A673 (cell line): ENCODE data around the gene SARNP. TPM values are rescaled to one million over a fixed set of nuclear protein-coding genes. Genes with fewer than 3 reads are reported as not detected.

Experiments
- BruUV-seq: library from RNA; stranded (reverse); fragments of 400-500 nt; replicated peaks from 2 replicates; lab custom pipeline; 2021; lab: Mats Ljungman, UMichigan
- CTCF ChIA-PET: fragments of 300-600 bp; sonication (Branson Sonifier 250); formaldehyde crosslinking; loops from one replicate; lab custom pipeline; 2022; ENCODE audit warnings: antibody characterized with exemption; lab: Charles Lee
- POLR2A ChIA-PET: fragments of 300-600 bp; sonication (Branson Sonifier 250); formaldehyde crosslinking; loops from one replicate; lab custom pipeline; 2022; ENCODE audit warnings: antibody characterized with exemption; ENCODE audit not compliant: low non-redundant PET; lab: Charles Lee
- DNase-seq: peaks from one replicate; pipeline ENCODE4 v3.0.0-alpha.2; 2015; ENCODE audit warnings: low spot score
- H3K27ac ChIP-seq: fragments of 200-600 bp; sonication (generic); 2 replicates; pipeline ENCODE4 v1.5.1; 2016; ENCODE audit warnings: mixed run types, low read depth, mild to moderate bottlenecking, mixed read lengths, antibody characterized with exemption, low read length; ENCODE audit not compliant: poor library complexity, severe bottlenecking
- H3K27me3 ChIP-seq: fragments of 200-600 bp; sonication (generic); replicated peaks from 2 replicates; pipeline ENCODE4 v1.6.1; 2017; ENCODE audit warnings: mixed run types, low read depth, mild to moderate bottlenecking, mixed read lengths, antibody characterized with exemption, low read length; ENCODE audit not compliant: insufficient read depth, poor library complexity
- H3K36me3 ChIP-seq: fragments of 200-600 bp; sonication (generic); 2 replicates; pipeline ENCODE4 v1.6.1; 2016; ENCODE audit warnings: mixed run types, mild to moderate bottlenecking, mixed read lengths, antibody characterized with exemption, low read length; ENCODE audit not compliant: insufficient read depth, poor library complexity, severe bottlenecking
- H3K4me1 ChIP-seq: fragments of 200-600 bp; sonication (generic); 2 replicates; pipeline ENCODE4 v1.6.1; 2017; ENCODE audit warnings: mixed run types, mild to moderate bottlenecking, mixed read lengths, antibody characterized with exemption, low read length; ENCODE audit not compliant: insufficient read depth, poor library complexity, severe bottlenecking
- H3K4me3 ChIP-seq: fragments of 200-600 bp; sonication (generic); 2 replicates; pipeline ENCODE4 v1.5.1; 2016; ENCODE audit warnings: low read depth, mixed run types, mild to moderate bottlenecking, mixed read lengths, low read length; ENCODE audit not compliant: poor library complexity, severe bottlenecking
- H3K9me3 ChIP-seq: fragments of 200-600 bp; sonication (generic); 2 replicates; pipeline ENCODE4 v1.6.1; 2016; ENCODE audit warnings: mixed run types, low read depth, mild to moderate bottlenecking, mixed read lengths, antibody characterized with exemption, low read length; ENCODE audit not compliant: poor library complexity, severe bottlenecking
- CTCF ChIP-seq: fragments of 300-800, 200-600 bp; sonication (generic); conservative IDR thresholded peaks from 2 replicates; pipeline ENCODE4 v1.5.1; 2017; ENCODE audit warnings: low read depth, mild to moderate bottlenecking, antibody characterized with exemption, low read length, moderate library complexity, mixed read lengths
- EZH2 ChIP-seq: fragments of 200-600 bp; sonication (generic); IDR thresholded peaks from 2 replicates; pipeline ENCODE4 v1.6.1; 2017; ENCODE audit warnings: borderline replicate concordance, low read depth, mild to moderate bottlenecking, mixed read lengths, antibody characterized with exemption, low read length; ENCODE audit not compliant: poor library complexity, severe bottlenecking
- intact Hi-C: fragments of 100-400 bp; cut with micrococcal nuclease; formaldehyde crosslinking; loops from one replicate; pipeline ENCODE4 v1.10.0; 2022; ENCODE audit not compliant: unreplicated experiment
- total RNA-seq: library from RNA; stranded (reverse); gene quantifications from 2 replicates; pipeline ENCODE4 v1.2.3, GENCODE V29; 2021

SARNP gene
- total RNA-seq, 1 experiment from 2014 or later, result 104 TPM

GRCh38 chr12:55728186-55728938 is 89.2 kb downstream of the SARNP start:
- Histone ChIP-seq H3K9me3 (no peaks in the 10 kb centered on the region), H3K27me3 (no peaks in the 10 kb centered on the region), H3K4me3 (peak overlapping the region; percentile 85), H3K36me3 (peaks cover 37% of the 10 kb centered on the region), H3K4me1 (peaks cover 16% of the 10 kb centered on the region), H3K27ac (peak overlapping the region; percentile 92)
- TF ChIP-seq CTCF (no peak), EZH2 (no peak)
- DNase-seq, result peak; percentile 55
- ChIA-PET POLR2A (no interaction called here), CTCF (interaction anchor here (1.7 kb wide), 1 partner anchor 71 kb away, joined by 4 read pairs; no protein-coding TSS in a partner anchor)
- no TSS peak for BruUV-seq
- intact Hi-C loops, result no loop called here

- DNase-seq, result no peak
- TF ChIP-seq CTCF (no peak), EZH2 (no peak)
- H3K4me1 ChIP-seq, result peaks cover 16% of the 10 kb centered on the region
- no peaks in the 10 kb centered on the region for H3K27me3 ChIP-seq
- H3K27ac ChIP-seq, result peak overlapping the region; percentile 92
- peaks cover 37% of the 10 kb centered on the region for H3K36me3 ChIP-seq
- ChIA-PET POLR2A (no interaction called here), CTCF (no interaction called here)
- BruUV-seq, result no TSS peak
- no peaks in the 10 kb centered on the region for H3K9me3 ChIP-seq
- intact Hi-C loops, result no loop called here
- peak overlapping the region; percentile 85 for H3K4me3 ChIP-seq
These were observed 89.8 kb downstream of the SARNP start for GRCh38 chr12:55727643-55728185.

GRCh38 chr12:55726971-55727370 is 90.6 kb downstream of the SARNP start:
- peaks cover 16% of the 10 kb centered on the region for H3K4me1 ChIP-seq
- H3K4me3 ChIP-seq, result peak overlapping the region; percentile 85
- peaks cover 37% of the 10 kb centered on the region for H3K36me3 ChIP-seq
- H3K27me3 ChIP-seq, result no peaks in the 10 kb centered on the region
- no TSS peak for BruUV-seq
- no peak for DNase-seq
- intact Hi-C loops, result no loop called here
- H3K27ac ChIP-seq, result peak overlapping the region; percentile 92
- CTCF ChIA-PET, result no interaction called here
- TF ChIP-seq CTCF, result no peak
- TF ChIP-seq EZH2, result no peak
- H3K9me3 ChIP-seq, result no peaks in the 10 kb centered on the region
- POLR2A ChIA-PET, result no interaction called here
